ENCODE data around the gene MAP2. TPM values are rescaled to one million over a fixed set of nuclear protein-coding genes. Genes with fewer than 3 reads are reported as not detected.

Gene MAP2
- total and polyA plus RNA-seq, 2 of the 13 experiments (the other 11 are each of a cell fraction or from before 2014, with no cell fraction given): 0.08 TPM; not detected in 1

GRCh38 chr2:209525834-209526281 is 102.0 kb downstream of the MAP2 start:
- H3K27me3 ChIP-seq (ENCODE audit: control insufficient read depth in 1 of 2, insufficient read depth in 2 of 2, low read length in 2 of 2): no peaks in the 10 kb centered on the region
- BruUV-seq (replicated peaks): no TSS peak
- H2AFZ ChIP-seq (ENCODE audit: low read length): no peak overlapping the region
- H3K4me2 ChIP-seq (ENCODE audit: low read depth, low read length): no peak overlapping the region
- H3K79me2 ChIP-seq (ENCODE audit: insufficient read depth, low read length): no peaks in the 10 kb centered on the region
- FAIRE-seq: no peak
- H3K4me3 ChIP-seq (replicated peaks in 1 of 3; ENCODE audit: insufficient read depth in 1 of 3, low read depth in 2 of 3, low read length in 3 of 3): no peak overlapping the region
- H3K9ac ChIP-seq (ENCODE audit: insufficient read depth, low read depth, low read length): no peak overlapping the region
- ChIA-PET POLR2A (no interaction called here), CTCF (ENCODE audit: low intra/inter-chr PET ratio, low total read pairs) (no interaction called here)
- in situ Hi-C loops (cut with HindIII; ENCODE audit: extremely low pct_ligation_motif_present, low pct_unique_long_range_greater_than_20kb) (no loop called here), intact Hi-C loops (cut with micrococcal nuclease; ENCODE audit: unreplicated experiment) (no loop called here)
- no peaks in the 10 kb centered on the region for H3K4me1 ChIP-seq (ENCODE audit: insufficient read depth, low read length)
- TF ChIP-seq ZFYVE20 (CRISPR knock-in tag; IDR thresholded peaks at IDR 0.05; ENCODE audit: borderline replicate concordance, low read depth) (no peak), KLF6 (CRISPR knock-in tag; IDR thresholded peaks at IDR 0.05) (no peak), CAMTA2 (CRISPR knock-in tag; IDR thresholded peaks at IDR 0.05; ENCODE audit: borderline replicate concordance) (no peak), TOE1 (CRISPR knock-in tag; IDR thresholded peaks at IDR 0.05) (no peak), XRCC5 (optimal IDR thresholded peaks at IDR 0.05; ENCODE audit: low read length) (no peak), KDM5A (IDR thresholded peaks at IDR 0.05; ENCODE audit: borderline replicate concordance, low read length) (no peak), ZNF782 (CRISPR knock-in tag; IDR thresholded peaks at IDR 0.05; ENCODE audit: borderline replicate concordance) (no peak), PAF1 (CRISPR knock-in tag; IDR thresholded peaks at IDR 0.05) (no peak), MEIS2 (CRISPR knock-in tag; IDR thresholded peaks at IDR 0.05) (no peak), SMYD3 (CRISPR knock-in tag; IDR thresholded peaks at IDR 0.05) (no peak), GATA4 (IDR thresholded peaks at IDR 0.05; ENCODE audit: borderline replicate concordance, low read depth) (no peak), POLR2AphosphoS2 (IDR thresholded peaks at IDR 0.05; ENCODE audit: low read depth, low read length) (no peak), ZNF331 (CRISPR knock-in tag; IDR thresholded peaks at IDR 0.05) (no peak), HDAC2 (CRISPR knock-in tag; IDR thresholded peaks at IDR 0.05) (no peak), ZSCAN22 (CRISPR knock-in tag; IDR thresholded peaks at IDR 0.05) (no peak), TAF1 (CRISPR knock-in tag; IDR thresholded peaks at IDR 0.05) (no peak), HOXA7 (CRISPR knock-in tag; IDR thresholded peaks at IDR 0.05) (no peak), SUZ12 (IDR thresholded peaks at IDR 0.05; ENCODE audit: low read depth, low read length) (no peak)
- no peaks in the 10 kb centered on the region for H4K20me1 ChIP-seq (ENCODE audit: insufficient read depth, low read length)
- no peak overlapping the region for H3K27ac ChIP-seq (ENCODE audit: extremely low read length, insufficient read depth, low read length)
- no peak for DNase-seq (ENCODE audit: low spot score)
- no peak for ATAC-seq
- H3K36me3 ChIP-seq (replicated peaks in 1 of 2; ENCODE audit: control insufficient read depth in 1 of 2, insufficient read depth in 2 of 2, low read length in 2 of 2): no peaks in the 10 kb centered on the region
- H3K9me3 ChIP-seq (ENCODE audit: low read length): no peaks in the 10 kb centered on the region

All from HepG2 (cell line).